B cell (primary cell): ENCODE data around the gene CALCOCO1. TPM values are rescaled to one million over a fixed set of nuclear protein-coding genes. Genes with fewer than 3 reads are reported as not detected.
"Not testable (repeated sequence)": the region's sequence is repeated elsewhere in the genome, so short reads cannot be mapped to it uniquely, and the experiment has no call there.

ENCODE experiments used
- ATAC-seq: fragments of 200-7000 bp; cut with Tn5 transposase; one replicate; pipeline ENCODE4 v1.10.0; 2021; ENCODE audit warnings: low read depth, mild to moderate bottlenecking, moderate number of reproducible peaks, moderate library complexity
- CTCF ChIA-PET: fragments of 350-600 bp; sonication (Branson Sonifier 250); formaldehyde crosslinking; loops from one replicate; lab custom pipeline; 2021; ENCODE audit warnings: antibody characterized with exemption, inconsistent platforms; lab: Charles Lee
- POLR2A ChIA-PET: fragments of 350-600 bp; sonication (Branson Sonifier 250); formaldehyde crosslinking; loops from one replicate; lab custom pipeline; 2021; ENCODE audit warnings: antibody characterized with exemption; lab: Charles Lee
- DNase-seq: peaks from one replicate; pipeline ENCODE4 v3.0.0; 2013
- H2AFZ ChIP-seq: 2 replicates; pipeline ENCODE4 v1.6.1; 2012; ENCODE audit warnings: mild to moderate bottlenecking, low read depth, low read length; ENCODE audit not compliant: insufficient read depth, poor library complexity, severe bottlenecking
- H3K27ac ChIP-seq, 2 donors: 1 replicate in 1 of 2; 2 replicates in 1 of 2; pipeline ENCODE4 v1.5.1; 2012 to 2013; ENCODE audit warnings: low read length in 2 of 2, mild to moderate bottlenecking in 2 of 2, moderate library complexity in 1 of 2
- H3K27me3 ChIP-seq, 4 experiments: fragments of 200-600 bp in 1 of 4; sonication (generic) in 1 of 4; replicated peaks in 1 of 4; 1 replicate in 2 of 4; 2 replicates in 2 of 4; pipeline versions ENCODE4 v1.6.1 to v1.7.0; 2013 to 2016; ENCODE audit warnings: low read length in 3 of 4, mild to moderate bottlenecking in 2 of 4, mixed read lengths in 1 of 4, moderate library complexity in 1 of 4; ENCODE audit not compliant: insufficient read depth in 4 of 4, control insufficient read depth in 3 of 4; ENCODE audit errors: control extremely low read depth in 1 of 4
- H3K36me3 ChIP-seq, 2 experiments: replicated peaks in 1 of 2; 1 replicate in 1 of 2; 2 replicates in 1 of 2; pipeline versions ENCODE4 v1.6.1 to v1.7.1; 2013; ENCODE audit warnings: low read length in 1 of 2; ENCODE audit not compliant: insufficient read depth in 2 of 2, control insufficient read depth in 1 of 2; ENCODE audit errors: control extremely low read depth in 1 of 2, extremely low read depth in 1 of 2
- H3K4me1 ChIP-seq, 2 donors: fragments of 200-600 bp in 1 of 2; sonication (generic) in 1 of 2; 1 replicate in 1 of 2; 2 replicates in 1 of 2; pipeline versions ENCODE4 v1.5.1 to v1.6.1; 2013 to 2017; ENCODE audit warnings: low read length in 2 of 2; ENCODE audit not compliant: control insufficient read depth in 2 of 2, insufficient read depth in 2 of 2
- H3K4me2 ChIP-seq: replicated peaks from 2 replicates; pipeline ENCODE3; 2012; ENCODE audit warnings: mild to moderate bottlenecking, low read depth, low read length; ENCODE audit not compliant: poor library complexity, severe bottlenecking
- H3K4me3 ChIP-seq, 5 experiments: fragments of 200-600 bp in 1 of 5; sonication (generic) in 1 of 5; 1 replicate in 3 of 5; 2 replicates in 2 of 5; pipeline versions ENCODE4 v1.5.1 to v1.7.0; 2011 to 2016; ENCODE audit warnings: low read length in 4 of 5, mild to moderate bottlenecking in 4 of 5, low read depth in 2 of 5, control low read depth in 1 of 5, moderate library complexity in 1 of 5; ENCODE audit not compliant: insufficient read depth in 1 of 5; ENCODE audit errors: control extremely low read depth in 1 of 5, extremely low read depth in 1 of 5
- H3K79me2 ChIP-seq: fragments of 200-600 bp; sonication (generic); one replicate; pipeline ENCODE4 v1.6.0; 2016; ENCODE audit warnings: low read length; ENCODE audit not compliant: control insufficient read depth, insufficient read depth
- H3K9ac ChIP-seq: fragments of 200-600 bp; sonication (generic); 2 replicates; pipeline ENCODE4 v1.6.1; 2017; ENCODE audit warnings: mild to moderate bottlenecking, low read length, moderate library complexity
- H3K9me3 ChIP-seq, 3 donors: one replicate each; pipeline versions ENCODE4 v1.6.1 to v1.7.1; 2013; ENCODE audit warnings: low read length in 2 of 3; ENCODE audit not compliant: control insufficient read depth in 2 of 3, insufficient read depth in 1 of 3; ENCODE audit errors: control extremely low read depth in 1 of 3
- H4K20me1 ChIP-seq: 2 replicates; pipeline ENCODE4 v1.6.0; 2012; ENCODE audit warnings: mild to moderate bottlenecking, low read length; ENCODE audit not compliant: insufficient read depth, control insufficient read depth, poor library complexity, severe bottlenecking
- H3K27ac Mint-ChIP-seq: one replicate; pipeline ENCODE4 v1.8.0; 2021; ENCODE audit warnings: mixed read lengths
- H3K27me3 Mint-ChIP-seq: one replicate; pipeline ENCODE4 v1.8.0; 2021; ENCODE audit warnings: mixed read lengths
- H3K4me1 Mint-ChIP-seq: one replicate; pipeline ENCODE4 v1.8.0; 2021; ENCODE audit warnings: mixed read lengths
- H3K4me3 Mint-ChIP-seq: one replicate; pipeline ENCODE4 v1.8.0; 2021; ENCODE audit warnings: mixed read lengths
- H3K9me3 Mint-ChIP-seq: one replicate; pipeline ENCODE4 v1.8.0; 2022; ENCODE audit warnings: mixed read lengths; ENCODE audit not compliant: insufficient read depth
- CTCF ChIP-seq: fragments of 200-600 bp; IDR thresholded peaks from one replicate; pipeline ENCODE4 v1.8.0; 2022; ENCODE audit warnings: antibody characterized with exemption, mild to moderate bottlenecking
- EZH2 ChIP-seq: IDR thresholded peaks from 2 replicates; pipeline ENCODE4 v1.6.1; 2012; ENCODE audit warnings: borderline replicate concordance, low read depth, mild to moderate bottlenecking, moderate library complexity, low read length; ENCODE audit not compliant: insufficient read depth, poor library complexity, severe bottlenecking
- WGBS: methylation state at CpG from one replicate; pipeline ENCODE4 v1.1.5; 2013; ENCODE audit warnings: missing lambda C conversion rate; ENCODE audit not compliant: insufficient coverage; 5-methylcytosine and 5-hydroxymethylcytosine counted together
- intact Hi-C: fragments of 100-400 bp; cut with micrococcal nuclease; formaldehyde crosslinking; loops from one replicate; pipeline ENCODE4 v1.10.0; 2022
- polyA plus RNA-seq: library from polyadenylated mRNA; depleted of rRNA; stranded (reverse); fragments of >200 nt; gene quantifications from 2 replicates; pipeline ENCODE4 v1.2.3, GENCODE V29; 2012
- total RNA-seq, 2 donors: library from RNA; stranded (reverse); fragments of 120-200 nt in 1 of 2; gene quantifications; 1 replicate in 1 of 2; 2 replicates in 1 of 2; pipeline versions ENCODE4 v1.2.3 to v1.2.4, GENCODE V29; 2013 to 2022

The CALCOCO1 gene
- total and polyA plus RNA-seq, 2 donors (not counting 1 experiment from before 2014, with no cell fraction given), result 169 to 179 TPM

DNA sequence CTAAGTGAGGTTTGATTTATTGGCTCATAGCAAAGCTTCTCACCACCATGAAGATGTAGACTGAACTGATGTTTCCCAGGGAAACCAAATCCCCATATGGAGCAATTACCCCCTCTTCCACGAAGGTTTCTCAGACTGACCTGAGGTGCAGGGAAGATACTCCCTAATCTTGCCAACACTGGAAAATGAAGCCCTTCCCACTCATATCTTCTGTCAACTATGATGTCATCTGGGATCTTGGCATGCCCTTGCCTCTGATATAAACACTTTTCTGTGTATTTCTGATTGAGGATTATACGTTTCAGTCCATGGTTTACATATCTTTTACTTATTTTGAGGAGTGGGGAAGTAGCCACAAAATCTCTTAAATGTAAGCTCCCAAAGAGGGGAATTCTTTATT lies 38.6 kb upstream of the CALCOCO1 start:
- Histone ChIP-seq H3K27ac (no peak overlapping the region), H3K79me2 (no peaks in the 10 kb centered on the region), H2AFZ (no peak overlapping the region), H3K9ac (no peak overlapping the region), H3K27me3 (peaks cover 0 to 37% (median 27%) of the 10 kb centered on the region in 4 experiments), H3K4me2 (no peak overlapping the region), H3K36me3 (no peaks in the 10 kb centered on the region), H4K20me1 (no peaks in the 10 kb centered on the region), H3K9me3 (no peaks in the 10 kb centered on the region), H3K4me3 (no peak overlapping the region), H3K4me1 (no peaks in the 10 kb centered on the region)
- WGBS, result 100% methylated on average over 1 of the region's 2 CpGs
- Mint-ChIP-seq H3K27ac (no peak overlapping the region), H3K4me3 (no peak overlapping the region), H3K27me3 (peaks cover 46% of the 10 kb centered on the region), H3K4me1 (no peaks in the 10 kb centered on the region), H3K9me3 (no peaks in the 10 kb centered on the region)
- POLR2A ChIA-PET, result no interaction called here
- DNase-seq (no peak), ATAC-seq (no peak)
- intact Hi-C loops, result no loop called here
- CTCF ChIA-PET, result interaction anchor here (1.2 to 3.1 kb wide), 2 partner anchors 9 to 20 kb away, joined by 6 to 18 read pairs; no protein-coding TSS in a partner anchor
- TF ChIP-seq EZH2 (no peak), CTCF (no peak)

GRCh38 chr12:53764615-53765014 lies 37.4 kb upstream of the CALCOCO1 start:
- intact Hi-C loops, result no loop called here
- Histone ChIP-seq H3K27ac (no peak overlapping the region), H3K4me2 (no peak overlapping the region), H3K79me2 (no peaks in the 10 kb centered on the region), H3K9ac (no peak overlapping the region), H3K4me3 (no peak overlapping the region), H4K20me1 (no peaks in the 10 kb centered on the region), H2AFZ (no peak overlapping the region), H3K9me3 (no peaks in the 10 kb centered on the region), H3K36me3 (no peaks in the 10 kb centered on the region), H3K27me3 (peaks cover 0 to 50% (median 29%) of the 10 kb centered on the region in 4 experiments), H3K4me1 (no peaks in the 10 kb centered on the region)
- TF ChIP-seq CTCF (no peak), EZH2 (no peak)
- POLR2A ChIA-PET, result no interaction called here
- Mint-ChIP-seq H3K9me3 (no peaks in the 10 kb centered on the region), H3K4me3 (no peak overlapping the region), H3K27me3 (peaks cover 56% of the 10 kb centered on the region), H3K27ac (no peak overlapping the region), H3K4me1 (no peaks in the 10 kb centered on the region)
- no peak for DNase-seq
- ATAC-seq, result no peak
- 80% methylated on average over 2 of the region's 4 CpGs for WGBS
- CTCF ChIA-PET, result interaction anchor here (0.8 to 3.1 kb wide), 4 partner anchors 8 to 444 kb away, joined by 3 to 18 read pairs (median 4); no protein-coding TSS in a partner anchor

- intact Hi-C loops, result not testable (repeated sequence)
Observed at GRCh38 chr12:53762793-53763192, 35.5 kb upstream of the CALCOCO1 start.

More at GRCh38 chr12:53762793-53763192, 35.5 kb upstream of the CALCOCO1 start:
- ATAC-seq, H3K36me3 ChIP-seq, POLR2A ChIA-PET, H3K9ac ChIP-seq, DNase-seq, H3K79me2 ChIP-seq, H3K4me3 Mint-ChIP-seq, H3K4me3 ChIP-seq, H4K20me1 ChIP-seq, H3K4me2 ChIP-seq, H3K27ac ChIP-seq, H3K4me1 ChIP-seq, H3K9me3 ChIP-seq, H2AFZ ChIP-seq, H3K9me3 Mint-ChIP-seq, H3K27ac Mint-ChIP-seq: not testable (repeated sequence)
- CTCF ChIA-PET, result interaction anchor here (3.1 kb wide), 1 partner anchor 17 kb away, joined by 18 read pairs; no protein-coding TSS in a partner anchor
- H3K4me1 Mint-ChIP-seq, result peaks cover 11% of the 10 kb centered on the region
- 80% methylated on average over 1 of the region's 3 CpGs for WGBS
- H3K27me3 ChIP-seq, result peaks cover 0 to 63% (median 32%) of the 10 kb centered on the region in 4 experiments
- H3K27me3 Mint-ChIP-seq, result peaks cover 68% of the 10 kb centered on the region
